ENCODE measurements around the gene GAD1.

GAD1 gene

GRCh38 chr2:170891893-170892292, 75.2 kb downstream of the GAD1 start:
- no peak for DNase-seq

GRCh38 chr2:170892391-170892951, 75.8 kb downstream of the GAD1 start:
- no peak for DNase-seq

GRCh38 chr2:170895023-170895757, 78.5 kb downstream of the GAD1 start:
- DNase-seq, result no peak

- no peak for DNase-seq
Measured at GRCh38 chr2:170896622-170897021, 79.9 kb downstream of the GAD1 start.

- no peak for DNase-seq
Measured at GRCh38 chr2:170897108-170897507, 80.4 kb downstream of the GAD1 start.

- DNase-seq, result no peak
Measured at GRCh38 chr2:170905864-170906263, 89.2 kb downstream of the GAD1 start.

All from hypothalamus (tissue), 51 donors.